Vagina (tissue), 2 donors: Measurements from ENCODE around the gene GPRIN1. TPM values are rescaled to one million over a fixed set of nuclear protein-coding genes. Genes with fewer than 3 reads are reported as not detected.

Experiments
- DNase-seq, 2 donors: peaks; one replicate each; pipeline ENCODE4 v3.0.0-alpha.2; 2017; ENCODE audit errors: extremely low spot score in 2 of 2
- H3K27ac ChIP-seq: fragments of 200-600 bp; sonication (generic); one replicate; pipeline ENCODE4 v1.5.1; 2019
- H3K27me3 ChIP-seq: fragments of 200-600 bp; sonication (generic); one replicate; pipeline ENCODE4 v1.5.1; 2019
- H3K36me3 ChIP-seq, 2 donors: fragments of 200-600 bp; sonication (generic); one replicate each; pipeline ENCODE4 v1.5.1; 2017 to 2019
- H3K4me1 ChIP-seq: fragments of 200-600 bp; sonication (generic); one replicate; pipeline ENCODE4 v1.5.1; 2019
- H3K4me3 ChIP-seq, 2 donors: fragments of 200-600 bp; sonication (generic); 1 replicate in 1 of 2; 2 replicates in 1 of 2; pipeline ENCODE4 v1.5.1; 2016 to 2019
- H3K9me3 ChIP-seq: fragments of 200-600 bp; sonication (generic); one replicate; pipeline ENCODE4 v1.5.1; 2019
- POLR2A ChIP-seq, 2 donors: fragments of 450-650 bp; IDR thresholded peaks; one replicate each; pipeline ENCODE4 v1.6.1; 2017; ENCODE audit warnings: antibody characterized with exemption in 2 of 2, mild to moderate bottlenecking in 2 of 2, moderate library complexity in 2 of 2
- POLR2AphosphoS5 ChIP-seq, 2 donors: sonication (generic); formaldehyde crosslinking; IDR thresholded peaks; one replicate each; pipeline ENCODE4 v1.9.0; 2017; ENCODE audit warnings: antibody characterized with exemption in 2 of 2, mild to moderate bottlenecking in 2 of 2, low read depth in 1 of 2; ENCODE audit not compliant: insufficient read depth in 1 of 2
- intact Hi-C: fragments of 100-400 bp; cut with DNase I; formaldehyde crosslinking; loops from one replicate; pipeline ENCODE4 v1.15.1; 2023
- total RNA-seq: library from RNA; depleted of rRNA; stranded (reverse); fragments of >200 nt; gene quantifications from one replicate; pipeline ENCODE4 v1.2.3, GENCODE V29; 2016
- TF ChIP-seq, protein P1 (sequence below), 3 experiments: fragments of 450-650 bp in 2 of 3; fragments of 200-600 bp in 1 of 3; sonication (generic) in 1 of 3; IDR thresholded peaks; one replicate each; pipeline ENCODE4 v1.5.1; 2017 to 2019; ENCODE audit warnings: antibody characterized with exemption in 3 of 3, mild to moderate bottlenecking in 2 of 3, moderate library complexity in 2 of 3

Gene GPRIN1
- total RNA-seq, 1 donor from 2014 or later: 0.49 TPM

DNA sequence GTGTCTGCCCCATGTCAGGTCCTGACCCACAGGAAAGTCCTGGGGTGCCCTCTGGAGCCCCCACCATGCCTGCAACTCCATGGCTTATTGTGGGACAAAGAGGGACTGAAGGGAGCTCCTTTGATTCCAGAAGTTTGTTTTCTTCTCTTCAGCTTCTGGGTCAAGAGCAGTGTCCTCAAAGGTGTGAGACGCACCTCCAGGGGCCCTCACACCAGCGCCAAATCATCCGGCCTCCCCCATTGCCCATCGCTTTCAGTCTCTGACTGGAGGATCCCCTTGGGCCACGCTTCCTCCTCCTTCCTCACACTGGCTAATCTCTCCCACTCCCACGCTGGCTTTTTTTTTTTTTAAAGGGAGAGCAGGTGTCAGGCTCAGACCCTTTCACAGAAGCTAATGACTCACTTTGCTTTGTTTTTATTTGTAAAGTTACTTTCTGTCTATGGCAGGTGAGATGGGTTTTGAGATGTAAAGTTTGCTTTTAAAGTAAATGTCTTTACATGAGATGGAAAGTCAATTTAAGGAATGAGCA lies 44.1 kb downstream of the GPRIN1 start:
- intact Hi-C loops: no loop called here
- DNase-seq: no peak
- no peaks in the 10 kb centered on the region for H3K9me3 ChIP-seq
- no peaks in the 10 kb centered on the region for H3K27me3 ChIP-seq
- no peaks in the 10 kb centered on the region for H3K4me1 ChIP-seq
- H3K36me3 ChIP-seq: no peaks in the 10 kb centered on the region
- TF ChIP-seq POLR2AphosphoS5 (IDR thresholded peaks at IDR 0.05; ENCODE audit: insufficient read depth in 1 of 2, low read depth in 1 of 2): no peak
- TF ChIP-seq POLR2A (IDR thresholded peaks at IDR 0.05): no peak
- TF ChIP-seq, protein P1, sequence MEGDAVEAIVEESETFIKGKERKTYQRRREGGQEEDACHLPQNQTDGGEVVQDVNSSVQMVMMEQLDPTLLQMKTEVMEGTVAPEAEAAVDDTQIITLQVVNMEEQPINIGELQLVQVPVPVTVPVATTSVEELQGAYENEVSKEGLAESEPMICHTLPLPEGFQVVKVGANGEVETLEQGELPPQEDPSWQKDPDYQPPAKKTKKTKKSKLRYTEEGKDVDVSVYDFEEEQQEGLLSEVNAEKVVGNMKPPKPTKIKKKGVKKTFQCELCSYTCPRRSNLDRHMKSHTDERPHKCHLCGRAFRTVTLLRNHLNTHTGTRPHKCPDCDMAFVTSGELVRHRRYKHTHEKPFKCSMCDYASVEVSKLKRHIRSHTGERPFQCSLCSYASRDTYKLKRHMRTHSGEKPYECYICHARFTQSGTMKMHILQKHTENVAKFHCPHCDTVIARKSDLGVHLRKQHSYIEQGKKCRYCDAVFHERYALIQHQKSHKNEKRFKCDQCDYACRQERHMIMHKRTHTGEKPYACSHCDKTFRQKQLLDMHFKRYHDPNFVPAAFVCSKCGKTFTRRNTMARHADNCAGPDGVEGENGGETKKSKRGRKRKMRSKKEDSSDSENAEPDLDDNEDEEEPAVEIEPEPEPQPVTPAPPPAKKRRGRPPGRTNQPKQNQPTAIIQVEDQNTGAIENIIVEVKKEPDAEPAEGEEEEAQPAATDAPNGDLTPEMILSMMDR (IDR thresholded peaks at IDR 0.05): no peak
- no peak overlapping the region for H3K4me3 ChIP-seq
- H3K27ac ChIP-seq: no peak overlapping the region

DNA sequence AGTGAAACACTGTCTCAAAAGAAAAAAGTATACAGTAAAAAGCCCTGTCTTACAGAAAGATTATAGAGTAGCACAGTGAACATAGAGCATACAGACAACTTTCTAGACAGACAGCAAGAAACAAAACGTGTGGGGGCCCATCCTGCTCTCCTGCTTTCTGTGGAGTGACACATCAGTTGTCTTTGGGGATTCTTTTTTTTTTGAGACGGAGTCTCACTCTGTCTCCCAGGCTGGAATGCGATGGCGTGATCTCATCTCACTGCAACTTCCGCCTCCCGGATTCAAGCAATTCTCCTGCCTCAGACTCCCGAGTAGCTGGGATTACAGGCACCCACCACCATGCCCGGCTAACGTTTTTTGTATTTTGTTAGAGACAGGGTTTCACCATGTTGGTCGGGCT lies 46.0 kb downstream of the GPRIN1 start:
- TF ChIP-seq, protein P1 (IDR thresholded peaks at IDR 0.05): no peak
- no peak for TF ChIP-seq POLR2A (IDR thresholded peaks at IDR 0.05)
- no peaks in the 10 kb centered on the region for H3K27me3 ChIP-seq

DNA sequence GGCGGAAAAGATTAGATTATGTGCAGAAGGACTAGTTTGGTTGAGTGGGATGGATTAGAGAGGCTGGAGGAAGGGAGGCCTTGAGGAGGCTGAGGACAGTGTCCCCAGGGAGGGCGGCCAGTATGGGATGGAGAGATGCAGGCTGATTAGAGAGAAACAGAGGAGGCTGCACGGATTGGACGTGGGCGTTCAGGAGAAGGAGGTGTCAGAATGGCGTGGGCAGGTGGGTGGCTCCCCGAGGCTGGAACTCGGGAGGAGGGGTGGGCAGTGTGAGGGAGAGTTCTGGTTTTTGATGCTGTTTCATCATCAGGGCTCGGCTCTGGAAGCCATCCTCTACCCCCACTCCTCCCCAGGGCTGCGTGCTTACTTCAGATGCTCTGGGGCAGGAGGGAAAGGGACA lies 47.8 kb downstream of the GPRIN1 start:
- Histone ChIP-seq H3K4me1 (no peaks in the 10 kb centered on the region), H3K4me3 (no peak overlapping the region), H3K36me3 (no peaks in the 10 kb centered on the region), H3K9me3 (no peaks in the 10 kb centered on the region), H3K27me3 (no peaks in the 10 kb centered on the region), H3K27ac (no peak overlapping the region)
- TF ChIP-seq POLR2A (IDR thresholded peaks at IDR 0.05) (no peak), POLR2AphosphoS5 (IDR thresholded peaks at IDR 0.05; ENCODE audit: insufficient read depth in 1 of 2, low read depth in 1 of 2) (no peak)
- TF ChIP-seq, protein P1 (IDR thresholded peaks at IDR 0.05): no peak
- intact Hi-C loops: no loop called here
- no peak for DNase-seq

More for the DNA sequence above, 46.0 kb downstream of the GPRIN1 start:
- no peak for DNase-seq
- intact Hi-C loops: no loop called here
- no peak overlapping the region for H3K27ac ChIP-seq
- no peaks in the 10 kb centered on the region for H3K4me1 ChIP-seq
- no peaks in the 10 kb centered on the region for H3K36me3 ChIP-seq
- H3K9me3 ChIP-seq: no peaks in the 10 kb centered on the region
- no peak overlapping the region for H3K4me3 ChIP-seq

DNA sequence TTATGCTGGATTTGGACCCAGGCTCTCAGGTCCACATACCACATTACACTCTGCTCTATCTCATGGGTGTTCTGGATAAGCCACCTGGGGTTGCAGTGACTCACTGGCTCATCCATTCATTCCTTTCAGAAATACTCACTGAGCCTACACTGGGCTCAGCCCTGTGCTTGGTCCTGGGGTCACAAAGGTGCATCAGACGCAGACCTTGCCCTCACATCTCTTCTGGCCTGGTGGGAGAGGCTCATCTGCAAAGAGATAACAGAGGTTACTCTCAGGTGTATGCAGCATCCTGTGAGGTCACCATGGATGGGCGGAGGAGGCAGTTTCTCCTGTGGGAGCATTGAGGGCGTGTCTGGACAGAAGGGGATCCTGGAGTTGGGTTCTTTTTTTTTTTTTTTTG lies 48.7 kb downstream of the GPRIN1 start:
- Histone ChIP-seq H3K27me3 (no peaks in the 10 kb centered on the region), H3K36me3 (no peaks in the 10 kb centered on the region), H3K4me3 (no peak overlapping the region), H3K9me3 (no peaks in the 10 kb centered on the region), H3K4me1 (no peaks in the 10 kb centered on the region), H3K27ac (no peak overlapping the region)
- TF ChIP-seq POLR2AphosphoS5 (IDR thresholded peaks at IDR 0.05; ENCODE audit: insufficient read depth in 1 of 2, low read depth in 1 of 2) (no peak), POLR2A (IDR thresholded peaks at IDR 0.05) (no peak)
- TF ChIP-seq, protein P1 (IDR thresholded peaks at IDR 0.05): no peak
- intact Hi-C loops: no loop called here
- no peak for DNase-seq

DNA sequence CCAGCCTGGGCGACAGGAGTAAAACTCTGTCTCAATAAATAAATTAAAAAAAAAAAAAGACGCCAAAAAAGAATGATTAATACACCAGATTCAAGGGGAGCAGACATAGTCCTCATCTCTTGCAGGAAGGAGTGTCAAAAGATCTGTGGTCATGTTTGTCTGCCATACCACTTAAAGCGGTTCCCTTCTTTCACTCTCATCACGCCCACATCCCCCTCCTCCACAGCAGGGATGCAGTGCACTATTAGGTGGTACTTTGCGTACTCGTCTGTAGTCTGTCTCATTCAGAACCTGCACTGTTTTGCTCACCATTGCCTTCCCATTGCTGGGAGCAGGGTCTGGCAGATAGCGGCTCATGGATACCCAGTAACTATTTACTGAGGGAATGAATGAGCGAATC lies 49.6 kb downstream of the GPRIN1 start:
- no peak for DNase-seq
- H3K27me3 ChIP-seq: no peaks in the 10 kb centered on the region
- no peaks in the 10 kb centered on the region for H3K9me3 ChIP-seq
- no peak overlapping the region for H3K4me3 ChIP-seq
- intact Hi-C loops: no loop called here
- H3K27ac ChIP-seq: no peak overlapping the region
- no peaks in the 10 kb centered on the region for H3K4me1 ChIP-seq
- no peak for TF ChIP-seq POLR2A (IDR thresholded peaks at IDR 0.05)
- TF ChIP-seq, protein P1 (IDR thresholded peaks at IDR 0.05): no peak
- TF ChIP-seq POLR2AphosphoS5 (IDR thresholded peaks at IDR 0.05; ENCODE audit: insufficient read depth in 1 of 2, low read depth in 1 of 2): no peak
- H3K36me3 ChIP-seq: no peaks in the 10 kb centered on the region
